Measurements from ENCODE around the gene GSX2. TPM values are rescaled to one million over a fixed set of nuclear protein-coding genes. Genes with fewer than 3 reads are reported as not detected.

Gene GSX2
- total RNA-seq, 4 donors from 2014 or later, result not detected

DNA sequence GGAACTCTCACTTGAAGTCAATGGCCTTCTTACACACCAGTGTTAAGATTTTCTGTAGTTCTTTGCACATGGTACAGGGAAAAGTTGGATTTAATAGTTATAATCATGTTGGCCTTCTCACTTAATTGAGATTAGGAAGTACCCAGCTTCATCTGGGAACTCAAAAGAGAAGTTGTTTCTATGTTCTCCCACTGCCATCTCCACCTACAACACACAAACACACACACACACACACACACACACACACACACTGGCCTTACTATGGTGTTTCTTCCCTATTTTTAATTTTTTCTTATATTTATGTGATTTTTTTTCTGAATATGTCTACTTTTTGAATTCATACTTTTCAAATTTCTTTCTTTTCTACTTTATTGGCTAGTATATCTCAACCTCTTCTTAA, 25.6 kb upstream of the GSX2 start:
- no peaks in the 10 kb centered on the region for H3K9me3 ChIP-seq

GRCh38 chr4:54076673-54077072, 23.3 kb upstream of the GSX2 start:
- Histone ChIP-seq H3K27ac (no peak overlapping the region), H3K4me1 (peaks cover 0 to under 1% (median under 1%) of the 10 kb centered on the region in 3 donors), H3K36me3 (no peaks in the 10 kb centered on the region), H3K27me3 (no peaks in the 10 kb centered on the region), H3K9me3 (no peaks in the 10 kb centered on the region), H3K4me3 (no peak overlapping the region)
- intact Hi-C loops (cut with DNase I), result no loop called here
- no peak for DNase-seq
- TF ChIP-seq CTCF (IDR thresholded peaks at IDR 0.05) (no peak), POLR2A (IDR thresholded peaks at IDR 0.05) (no peak)

More for the DNA sequence above, 25.6 kb upstream of the GSX2 start:
- no peak overlapping the region for H3K4me3 ChIP-seq
- no peak overlapping the region for H3K27ac ChIP-seq
- TF ChIP-seq CTCF (IDR thresholded peaks at IDR 0.05) (no peak), POLR2A (IDR thresholded peaks at IDR 0.05) (no peak)
- H3K36me3 ChIP-seq, result no peaks in the 10 kb centered on the region
- H3K27me3 ChIP-seq, result no peaks in the 10 kb centered on the region
- intact Hi-C loops (cut with DNase I), result no loop called here
- no peaks in the 10 kb centered on the region for H3K4me1 ChIP-seq
- no peak for DNase-seq

DNA sequence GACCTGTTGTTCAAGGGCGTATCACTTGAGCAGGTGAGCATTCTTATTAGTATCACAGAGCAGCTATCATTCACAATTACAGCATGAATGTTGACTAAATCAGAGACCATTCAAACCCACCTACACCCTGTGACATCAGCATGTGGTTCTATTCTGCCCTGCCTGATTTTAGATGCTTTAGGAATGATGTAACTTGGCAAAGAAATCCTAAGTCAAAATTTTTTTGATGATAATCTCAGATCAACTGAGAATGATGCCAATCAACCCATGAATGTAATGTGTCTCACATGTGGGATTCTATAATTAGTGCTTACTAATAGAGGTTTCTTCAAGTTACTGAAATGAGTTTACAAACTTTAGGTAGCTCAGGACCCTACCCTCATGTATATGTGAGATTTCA, 22.2 kb upstream of the GSX2 start:
- intact Hi-C loops (cut with DNase I), result no loop called here
- Histone ChIP-seq H3K27ac (no peak overlapping the region), H3K4me3 (no peak overlapping the region), H3K9me3 (no peaks in the 10 kb centered on the region), H3K27me3 (no peaks in the 10 kb centered on the region), H3K36me3 (no peaks in the 10 kb centered on the region), H3K4me1 (peaks cover 0 to 9% (median 7%) of the 10 kb centered on the region in 3 donors)
- no peak for DNase-seq
- TF ChIP-seq CTCF (IDR thresholded peaks at IDR 0.05) (no peak), POLR2A (IDR thresholded peaks at IDR 0.05) (no peak)
- WGBS, 2 donors, result 71 to 90% methylated on average over 1 of the region's 1 CpG

DNA sequence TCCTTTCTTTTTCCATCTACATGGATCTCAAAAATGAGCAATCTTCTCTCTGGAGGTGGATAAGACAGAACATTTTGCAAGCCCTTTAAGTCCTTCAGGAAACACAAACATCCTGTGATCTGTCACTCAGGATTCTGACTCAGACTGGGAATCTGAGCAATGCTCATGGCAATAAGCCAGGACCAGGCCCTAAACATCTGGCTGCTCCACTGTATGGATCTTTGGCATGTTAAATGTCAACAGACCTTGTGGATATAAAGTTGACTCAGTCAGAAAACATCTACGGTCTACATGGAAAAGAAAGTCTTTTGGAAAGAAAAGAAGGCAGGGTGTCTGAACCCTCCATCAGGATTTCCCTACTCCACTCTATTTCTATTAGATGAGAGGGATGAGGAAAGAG, 17.8 kb upstream of the GSX2 start:
- DNase-seq, result no peak
- Histone ChIP-seq H3K27ac (peak overlapping the region in 2 of 4 donors; percentile 5 to 32), H3K27me3 (no peaks in the 10 kb centered on the region), H3K4me3 (no peak overlapping the region), H3K9me3 (no peaks in the 10 kb centered on the region), H3K4me1 (peaks cover 0 to 17% (median 7%) of the 10 kb centered on the region in 3 donors), H3K36me3 (no peaks in the 10 kb centered on the region)
- TF ChIP-seq POLR2A (IDR thresholded peaks at IDR 0.05) (no peak), CTCF (IDR thresholded peaks at IDR 0.05) (no peak)
- 12 to 17% methylated on average over 1 of the region's 1 CpG for WGBS, 2 donors
- intact Hi-C loops (cut with DNase I), result no loop called here

DNA sequence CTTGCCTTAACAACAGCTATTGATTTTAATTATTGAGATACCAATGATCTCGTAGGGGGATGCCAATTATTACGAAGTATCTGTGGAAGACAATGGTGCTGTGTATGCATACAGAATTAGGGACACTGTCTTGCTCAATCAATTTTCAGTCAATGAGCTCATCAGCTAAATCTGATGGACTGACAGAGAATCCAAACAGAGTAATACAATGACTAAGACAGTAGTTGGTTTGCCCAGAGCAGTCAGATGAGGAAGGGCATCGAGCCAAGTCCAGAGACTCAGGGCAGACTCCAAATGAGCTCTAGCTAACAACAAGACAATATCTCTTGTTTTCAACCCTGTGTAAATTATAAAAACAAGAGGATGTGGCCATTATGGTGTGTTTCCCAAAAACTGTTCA, 14.7 kb upstream of the GSX2 start:
- 53 to 60% methylated on average over 3 of the region's 3 CpGs for WGBS, 2 donors
- Histone ChIP-seq H3K4me1 (peaks cover 0 to 17% (median 7%) of the 10 kb centered on the region in 3 donors), H3K36me3 (no peaks in the 10 kb centered on the region), H3K27me3 (peaks cover 0 to 14% (median 0%) of the 10 kb centered on the region in 4 donors), H3K4me3 (no peak overlapping the region), H3K27ac (no peak overlapping the region), H3K9me3 (no peaks in the 10 kb centered on the region)
- no peak for DNase-seq
- intact Hi-C loops (cut with DNase I), result no loop called here
- no peak for TF ChIP-seq POLR2A (IDR thresholded peaks at IDR 0.05)
- TF ChIP-seq CTCF (IDR thresholded peaks at IDR 0.05), result no peak
